ENCODE data around the gene SEC14L3.
A peak's percentile ranks its signal among the peaks of the same experiment; 100 is the strongest.
"Not testable (repeated sequence)": the region's sequence is repeated elsewhere in the genome, so short reads cannot be mapped to it uniquely, and the experiment has no call there.

SEC14L3 gene

DNA sequence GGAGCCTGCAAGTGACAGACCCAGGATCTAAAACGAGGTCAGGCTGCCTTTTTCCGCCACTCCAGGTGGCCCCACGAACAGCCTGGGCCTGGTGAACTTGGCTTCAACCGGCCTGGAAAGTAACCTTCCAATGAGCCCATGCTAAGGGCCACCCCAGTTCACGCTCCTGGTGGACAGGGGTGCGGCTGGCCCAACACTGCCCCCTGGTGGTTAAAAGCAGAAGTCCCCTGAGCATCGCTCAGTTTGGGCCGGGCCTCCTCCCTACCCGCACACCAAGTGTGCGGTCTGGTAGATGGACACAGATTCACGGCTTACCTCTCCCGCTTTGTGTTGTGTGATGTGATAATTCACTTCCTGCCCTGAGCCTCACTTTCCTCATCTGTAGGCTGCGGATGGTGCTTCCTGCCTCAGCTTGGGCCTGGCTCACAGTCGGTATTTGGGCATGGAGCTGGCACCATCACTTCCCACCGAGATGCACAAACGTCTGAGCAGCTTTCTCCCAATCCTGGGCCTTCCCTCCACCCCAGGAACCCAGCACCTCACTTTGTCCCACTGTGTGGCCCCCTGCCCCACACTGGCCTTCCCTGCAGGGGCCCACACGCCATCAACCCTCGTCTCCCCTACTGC lies 13.7 kb upstream of the SEC14L3 start:
- DNase-seq (ENCODE audit: low read depth) = peak; percentile 51

DNA sequence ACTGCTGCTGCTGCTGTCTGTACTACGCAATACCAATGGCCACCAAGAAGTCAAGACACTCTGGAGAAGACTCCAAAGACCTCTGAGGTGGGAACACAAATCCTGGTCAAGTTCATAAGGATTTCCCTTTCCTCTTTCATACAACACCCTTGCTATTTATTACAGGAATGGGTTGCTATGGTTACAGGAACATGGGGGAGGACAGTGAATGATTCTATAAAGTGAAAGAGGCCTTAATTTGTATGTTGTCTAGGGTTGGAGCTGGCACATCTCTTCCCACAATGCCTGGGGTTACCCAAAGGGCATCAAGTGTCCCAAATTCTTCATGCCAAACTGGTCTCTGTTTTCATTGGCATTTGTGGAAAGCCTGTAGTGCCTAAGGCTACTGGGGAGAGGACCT lies 11.4 kb upstream of the SEC14L3 start:
- no peak for DNase-seq (ENCODE audit: low read depth)

DNA sequence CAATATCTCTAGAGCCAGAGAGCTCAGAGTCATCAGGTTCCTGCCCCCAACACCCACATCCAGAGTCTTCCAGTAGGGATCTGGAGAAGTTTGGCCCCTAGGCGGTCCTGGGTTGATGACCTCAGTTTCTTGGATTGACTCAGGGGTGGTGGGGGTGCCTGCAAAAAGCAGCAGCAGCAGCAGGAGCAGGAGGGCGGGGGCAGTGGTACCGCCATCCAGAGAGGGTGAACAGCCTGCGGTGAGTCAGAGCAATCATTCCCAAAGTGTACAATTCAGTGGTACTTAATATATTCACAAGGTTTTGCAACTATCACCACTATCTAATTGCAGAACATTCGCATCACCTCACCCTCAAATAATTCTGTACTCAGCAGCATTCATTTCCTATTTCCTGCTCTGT lies 9.9 kb upstream of the SEC14L3 start:
- no peak for DNase-seq (ENCODE audit: low read depth)

DNA sequence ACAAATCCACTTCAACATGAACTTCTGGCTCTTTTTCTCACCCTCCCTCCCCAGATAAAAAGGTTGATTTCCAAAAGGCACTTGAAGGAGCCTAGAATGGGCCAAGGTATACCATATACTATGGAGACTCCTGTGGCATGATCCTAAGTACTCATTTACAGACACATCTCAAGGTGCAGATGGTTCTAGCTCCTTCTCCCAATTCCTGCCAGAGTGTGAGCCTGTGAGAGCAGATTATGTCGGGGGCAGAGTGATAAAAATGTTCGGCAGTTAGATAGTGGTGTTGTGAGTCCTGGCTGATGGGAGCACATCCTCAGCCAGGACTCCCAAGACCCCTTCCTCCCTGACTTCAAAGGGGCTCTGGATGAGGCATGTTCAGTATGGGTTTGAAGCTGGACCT lies 8.2 kb upstream of the SEC14L3 start:
- DNase-seq (ENCODE audit: low read depth) = no peak

DNA sequence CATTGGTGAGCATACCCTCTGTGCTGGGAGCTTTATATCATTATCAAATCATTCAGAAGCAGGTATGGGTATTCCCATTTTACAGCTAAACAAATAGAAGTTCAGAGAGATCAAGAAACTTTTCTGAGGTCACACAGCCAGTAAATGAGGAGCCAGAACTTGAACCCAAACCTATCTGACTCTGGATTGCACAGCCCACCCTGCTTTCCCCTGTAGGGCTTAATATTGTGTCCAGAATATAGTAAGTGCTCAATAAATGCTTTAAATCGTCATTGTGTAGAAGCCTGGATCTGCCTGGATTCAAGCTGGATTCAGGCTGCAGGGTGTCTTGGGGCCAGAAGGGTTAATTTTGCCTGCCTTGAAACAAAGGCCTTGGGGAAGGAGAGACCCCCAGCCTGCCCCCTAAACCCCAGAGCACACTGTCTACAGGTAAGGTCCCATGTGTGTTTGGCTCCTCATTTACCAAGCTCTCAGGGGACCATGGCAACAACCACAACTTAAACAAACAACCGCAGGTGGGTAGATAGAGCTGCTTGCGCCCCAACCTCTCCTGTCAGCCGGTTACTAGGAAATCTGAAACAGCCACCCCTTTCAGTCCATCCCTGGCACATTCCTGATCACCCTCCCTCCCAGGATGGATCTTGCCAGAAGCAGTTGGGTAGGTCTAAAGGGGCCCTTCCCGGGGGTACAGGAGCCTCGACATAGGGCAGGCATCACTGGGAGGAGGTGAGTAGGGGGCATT lies 3.0 kb upstream of the SEC14L3 start:
- DNase-seq (ENCODE audit: low read depth) = no peak

DNA sequence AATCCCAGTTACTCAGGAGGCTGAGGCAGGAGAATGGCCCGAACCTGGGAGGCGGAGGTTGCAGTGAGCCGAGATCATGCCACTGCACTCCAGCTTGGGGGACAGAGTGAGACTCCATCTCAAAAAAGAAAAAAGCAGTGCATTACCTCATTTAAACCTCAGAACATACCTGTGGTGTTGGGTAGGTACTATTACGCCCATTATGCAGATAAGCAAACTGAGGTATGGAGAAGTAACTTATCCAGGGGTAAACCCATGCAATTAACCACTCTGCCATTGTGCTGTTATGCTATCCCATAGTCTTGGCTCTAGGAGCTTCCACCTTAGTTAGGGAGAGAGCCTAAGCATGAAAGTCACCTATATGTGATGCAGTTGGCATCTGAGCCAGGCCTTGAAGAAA lies 2.3 kb upstream of the SEC14L3 start:
- no peak for DNase-seq (ENCODE audit: low read depth)

DNA sequence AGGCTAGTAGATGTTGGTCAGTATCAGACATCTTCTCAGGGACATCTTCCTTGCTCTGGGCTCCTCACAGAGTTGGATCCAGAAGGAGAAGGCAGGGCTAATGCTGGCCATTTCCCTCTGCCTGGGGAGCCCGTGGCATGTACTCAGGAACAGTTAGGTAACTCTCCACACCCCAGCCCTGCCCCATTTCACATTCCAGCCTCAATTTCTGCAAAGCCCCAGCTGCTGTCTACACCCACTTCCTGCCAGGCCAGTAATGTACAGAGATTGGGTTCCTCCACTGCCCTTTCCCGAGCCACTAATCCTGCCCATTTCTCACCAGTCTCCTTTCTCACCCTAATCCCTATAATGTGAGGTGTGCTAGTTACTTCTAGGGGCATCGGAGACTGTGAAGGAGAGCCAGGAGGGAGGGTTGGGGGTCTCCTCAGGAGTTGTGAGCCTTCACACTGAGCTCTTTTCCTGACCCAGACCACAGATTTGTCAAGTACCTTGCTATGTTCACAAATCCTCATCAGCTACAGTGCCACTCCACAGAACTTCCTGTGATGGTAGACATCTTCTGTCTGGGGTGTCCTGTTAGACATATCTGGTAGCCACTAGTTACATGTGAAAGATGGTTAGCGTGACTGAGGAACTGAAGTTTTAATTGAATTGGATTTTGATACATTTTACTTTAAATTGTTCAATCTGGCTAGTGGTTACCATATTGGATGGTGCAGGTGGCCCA lies 1.3 kb upstream of the SEC14L3 start:
- DNase-seq (ENCODE audit: low read depth) = no peak

DNA sequence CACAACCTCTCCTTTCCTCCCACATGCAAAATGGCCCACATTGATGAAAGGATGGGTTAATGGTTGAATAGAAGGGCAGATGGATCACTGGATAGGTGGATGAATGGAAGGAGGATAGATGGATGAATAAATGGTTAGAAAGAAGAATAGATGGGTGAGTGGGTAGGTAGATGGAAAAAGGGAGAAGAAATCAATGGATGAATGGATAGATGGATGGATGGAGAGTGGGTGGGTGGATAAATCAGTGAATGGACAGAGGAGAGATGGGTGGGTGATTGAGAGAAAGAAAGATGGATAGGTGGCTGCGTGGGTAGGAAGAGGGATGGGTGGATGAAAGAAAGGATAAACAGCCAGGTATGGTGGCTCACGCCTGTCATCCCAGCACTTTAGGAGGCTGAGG lies 1.2 kb downstream of the SEC14L3 start:
- no peak for DNase-seq (ENCODE audit: low read depth)

DNA sequence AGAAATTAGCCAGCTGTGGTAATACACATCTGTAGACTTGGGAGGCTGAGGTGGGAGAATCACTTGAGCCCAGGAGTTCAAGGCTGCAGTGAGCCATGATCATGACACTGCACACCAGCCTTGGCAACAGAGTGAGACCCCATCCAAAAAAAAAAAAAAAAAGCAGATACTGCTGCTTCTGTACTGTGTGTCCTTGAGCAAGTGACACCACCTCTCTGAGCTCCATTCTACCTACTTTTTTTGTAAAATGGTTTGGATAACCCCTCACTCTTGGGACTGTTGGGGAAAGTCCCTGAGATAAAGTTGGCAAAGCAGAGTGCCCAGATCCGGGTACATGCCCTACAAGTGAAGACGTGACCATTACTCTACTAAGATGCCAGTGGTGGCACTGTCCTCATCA lies 2.7 kb downstream of the SEC14L3 start:
- no peak for DNase-seq (ENCODE audit: low read depth)

DNA sequence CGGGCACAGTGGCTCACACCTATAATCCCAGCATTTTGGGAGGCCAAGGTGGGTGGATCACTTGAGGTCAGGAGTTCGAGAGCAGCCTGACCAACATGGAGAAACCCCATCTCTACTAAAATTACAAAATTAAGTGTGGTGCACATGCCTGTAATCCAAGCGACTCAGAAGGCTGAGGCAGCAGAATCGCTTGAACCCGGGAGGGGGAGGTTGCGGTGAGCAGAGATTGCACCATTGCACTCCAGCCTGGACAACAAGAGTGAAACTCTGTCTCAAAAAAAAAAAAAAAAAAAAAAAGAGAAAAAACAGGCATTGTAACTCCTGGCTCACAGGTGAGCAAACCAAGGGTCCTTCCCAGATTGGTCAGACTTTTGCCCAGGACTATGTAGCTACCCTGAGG lies 11.3 kb downstream of the SEC14L3 start:
- DNase-seq (ENCODE audit: low read depth) = not testable (repeated sequence)

DNA sequence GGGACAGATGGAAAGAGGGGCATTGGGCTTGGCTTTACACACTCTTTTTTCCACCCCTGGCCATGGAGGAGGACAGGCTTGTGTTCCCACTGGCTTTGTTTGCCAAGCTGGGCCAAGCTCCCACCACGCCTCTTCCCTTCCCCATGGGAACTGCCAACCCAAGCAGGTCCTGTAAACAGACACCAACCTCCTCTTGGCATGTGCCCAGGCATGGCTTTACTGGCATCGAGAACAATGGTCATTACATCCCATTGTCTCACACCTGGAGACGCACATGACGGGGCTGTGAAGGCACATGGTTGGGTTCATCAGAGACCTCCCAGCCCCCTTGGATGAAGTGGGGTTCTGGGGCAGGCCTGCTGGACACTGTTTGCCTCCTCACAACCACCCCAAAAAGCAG lies 11.7 kb downstream of the SEC14L3 start:
- DNase-seq (ENCODE audit: low read depth) = no peak

DNA sequence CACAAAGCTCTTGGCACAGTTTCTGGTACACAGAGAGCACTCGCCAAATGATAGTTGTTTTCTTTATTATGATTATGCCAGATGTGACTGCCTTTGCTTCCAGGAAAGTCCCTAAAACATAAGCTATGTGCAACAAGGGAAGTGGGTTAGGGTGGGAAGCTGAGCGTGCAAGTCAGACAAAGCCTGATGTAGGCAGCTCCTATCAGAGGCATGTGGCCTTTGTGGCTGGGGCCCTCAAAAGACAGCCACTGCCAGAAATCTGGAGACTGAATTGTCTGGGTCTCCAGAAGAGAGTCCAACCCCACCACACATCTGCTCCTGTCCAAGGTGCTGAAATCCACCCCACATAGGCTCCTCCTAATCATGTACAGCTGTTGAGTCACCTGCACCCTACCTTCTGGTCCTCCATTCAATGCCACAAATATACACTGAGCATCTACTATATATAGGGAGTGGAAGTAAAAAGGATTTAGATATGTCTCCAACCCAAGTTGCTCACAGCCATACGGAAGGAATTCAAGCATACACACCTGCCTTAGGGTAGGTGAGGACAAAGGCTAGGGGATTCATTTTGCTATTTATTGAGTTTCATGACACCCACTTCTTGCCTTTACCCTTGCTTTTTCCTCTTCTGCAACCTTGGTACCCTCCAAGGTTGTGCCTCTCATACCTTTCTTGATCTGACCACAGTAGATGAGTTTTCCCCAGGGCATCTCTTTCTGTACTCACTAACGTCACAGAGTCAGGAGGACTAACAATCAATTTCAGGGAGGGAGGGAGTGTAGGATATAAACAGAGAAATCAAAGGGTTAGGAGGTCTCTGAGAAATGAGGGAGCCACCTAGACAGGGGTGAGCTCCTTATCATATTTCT lies 12.4 kb downstream of the SEC14L3 start:
- no peak for DNase-seq (ENCODE audit: low read depth)

DNA sequence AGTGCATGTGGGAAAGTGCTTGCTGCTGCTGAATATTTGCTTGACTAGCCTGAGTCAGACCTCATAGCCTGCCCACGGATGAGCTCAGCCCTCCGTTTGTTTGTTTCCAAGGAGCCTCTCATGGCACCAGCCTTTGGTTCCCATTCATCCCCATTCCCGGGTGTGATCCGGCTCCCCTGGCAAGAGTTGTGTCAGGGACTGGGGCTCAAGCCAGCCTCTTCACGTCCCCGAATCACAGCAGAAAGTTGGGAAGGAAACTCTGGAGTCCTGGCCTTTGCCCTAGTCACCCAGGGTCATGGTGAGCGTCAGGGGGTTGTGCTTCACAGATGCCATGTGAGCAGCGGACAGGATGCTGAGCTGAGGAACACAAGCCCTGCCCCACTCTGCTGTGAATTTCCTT lies 13.8 kb downstream of the SEC14L3 start:
- no peak for DNase-seq (ENCODE audit: low read depth)

DNA sequence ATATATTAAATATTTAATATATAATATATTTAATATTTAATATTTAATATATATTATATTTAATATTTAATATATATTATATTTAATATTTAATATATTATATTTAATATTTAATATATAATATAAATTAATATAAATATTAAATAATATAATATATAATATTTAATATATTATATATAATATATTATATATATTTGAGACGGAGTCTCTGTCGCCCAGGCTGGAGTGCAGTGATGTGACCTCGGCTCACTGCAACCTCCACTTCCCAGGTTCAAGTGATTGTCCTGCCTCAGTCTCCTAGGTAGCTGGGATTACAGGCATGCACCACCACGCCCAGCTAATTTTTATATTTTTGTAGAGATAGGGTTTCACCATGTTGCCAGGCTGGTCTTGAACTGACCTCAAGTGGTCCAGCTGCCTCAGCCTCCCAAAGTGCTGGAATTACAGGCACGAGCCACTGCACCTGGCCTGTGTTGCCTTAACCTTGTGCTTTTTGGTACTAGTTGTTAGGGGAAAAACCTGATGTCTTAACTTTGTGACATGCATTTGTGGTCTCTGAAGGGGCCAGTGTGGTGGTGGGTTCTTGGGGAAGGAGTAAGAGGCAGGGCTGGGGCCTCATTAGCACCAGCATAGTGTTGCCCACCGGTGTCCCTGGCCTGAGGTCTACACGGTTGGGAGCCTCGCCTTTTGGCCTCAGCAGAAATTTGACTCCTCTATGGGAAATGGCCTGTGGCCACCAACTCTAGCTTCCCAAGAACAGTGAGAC lies 16.6 kb downstream of the SEC14L3 start:
- DNase-seq (ENCODE audit: low read depth) = no peak

DNA sequence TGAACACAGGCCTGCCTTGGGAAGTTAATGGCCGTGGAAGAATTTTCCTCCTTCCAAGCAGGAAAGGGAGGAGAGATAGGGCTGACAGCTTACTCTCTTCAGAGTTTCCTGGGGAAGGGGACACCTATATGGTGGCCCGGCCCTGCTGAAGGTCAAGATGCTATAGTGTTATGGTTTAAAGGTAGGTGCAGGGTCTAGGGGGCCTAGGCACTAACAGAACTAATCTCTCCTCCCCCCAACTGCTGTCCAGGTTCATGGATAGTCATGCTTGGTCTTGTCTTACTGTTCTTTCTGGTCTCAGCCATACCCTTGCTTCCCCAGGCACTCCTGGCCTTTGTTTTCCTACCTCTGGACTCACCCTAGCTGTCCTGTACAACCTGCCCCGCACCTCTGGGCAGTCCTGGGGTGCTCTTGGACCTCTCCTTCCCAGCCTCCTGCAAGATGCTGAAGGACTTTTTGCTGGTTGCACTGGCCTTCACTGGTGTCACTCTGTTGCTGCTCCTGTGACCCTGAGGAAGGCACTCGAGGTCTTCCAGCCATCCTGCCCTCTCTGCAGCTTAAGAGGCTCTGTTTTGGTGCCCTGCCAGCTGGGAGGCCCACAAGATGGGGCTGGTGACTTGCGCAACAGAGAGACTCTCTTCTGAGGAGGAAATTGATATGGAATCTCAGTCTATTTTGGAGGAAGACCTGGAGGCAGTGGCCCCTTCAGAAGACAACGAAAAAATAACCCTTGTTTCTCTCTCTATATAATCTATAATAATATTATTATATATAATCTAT lies 17.9 kb downstream of the SEC14L3 start:
- no peak for DNase-seq (ENCODE audit: low read depth)

DNA sequence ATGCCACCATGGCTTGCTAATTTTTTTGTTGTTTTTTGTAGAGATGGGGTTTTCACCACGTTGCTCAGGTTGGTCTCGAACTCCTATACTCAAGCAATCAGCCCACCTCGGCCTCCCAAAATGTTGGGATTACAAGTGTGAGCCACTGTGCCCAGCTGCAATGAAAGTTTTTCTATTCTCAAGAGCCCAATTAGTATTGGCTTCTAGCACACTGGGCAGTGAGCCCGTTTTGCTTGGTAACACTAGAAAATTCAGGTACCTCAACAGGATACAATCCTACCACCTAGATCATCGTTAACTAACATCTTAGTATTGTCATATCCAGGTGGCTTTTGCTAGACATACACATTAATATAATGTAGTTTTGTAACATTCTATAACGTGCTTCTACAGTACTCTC lies 19.0 kb downstream of the SEC14L3 start:
- DNase-seq (ENCODE audit: low read depth) = no peak

DNA sequence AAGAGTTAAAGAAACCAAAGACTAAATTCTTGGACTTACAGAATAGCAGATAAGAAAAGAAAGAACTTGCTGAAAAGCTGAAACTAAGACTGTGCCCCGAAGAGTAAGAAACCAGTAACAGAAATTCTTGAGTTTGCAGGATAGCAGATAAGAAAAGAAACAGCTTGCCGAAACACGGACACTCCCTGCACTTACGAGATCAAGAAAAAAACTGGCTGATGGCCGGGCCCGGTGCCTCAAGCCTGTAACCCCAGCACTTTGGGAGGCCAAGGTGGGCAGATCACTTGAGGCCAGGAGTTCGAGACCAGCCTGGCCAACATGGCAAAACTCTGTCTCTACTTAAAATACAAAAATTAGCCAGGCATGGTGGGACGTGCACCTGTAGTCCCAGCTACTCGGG lies 20.3 kb downstream of the SEC14L3 start:
- DNase-seq (ENCODE audit: low read depth) = not testable (repeated sequence)

DNA sequence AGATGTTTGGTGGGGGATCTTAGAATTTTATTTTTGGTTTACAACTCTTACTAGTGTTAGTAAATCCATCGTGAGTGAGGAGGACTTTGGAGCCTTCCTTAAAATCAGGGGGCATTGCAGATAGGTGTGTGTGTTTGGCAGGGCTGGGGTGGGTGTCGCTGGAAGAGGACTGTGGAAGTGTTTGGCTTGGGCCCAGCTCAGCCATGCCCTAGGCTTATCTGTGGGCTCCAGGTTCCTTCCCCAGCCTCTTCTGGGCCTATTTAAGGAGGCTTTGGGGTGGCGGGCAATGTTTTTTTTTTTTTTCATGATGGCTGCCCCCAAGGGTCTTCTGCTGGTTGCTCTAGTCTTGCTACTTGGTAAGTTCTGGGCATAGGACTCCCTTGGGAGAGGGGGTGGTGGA lies 24.2 kb downstream of the SEC14L3 start:
- no peak for DNase-seq (ENCODE audit: low read depth)

DNA sequence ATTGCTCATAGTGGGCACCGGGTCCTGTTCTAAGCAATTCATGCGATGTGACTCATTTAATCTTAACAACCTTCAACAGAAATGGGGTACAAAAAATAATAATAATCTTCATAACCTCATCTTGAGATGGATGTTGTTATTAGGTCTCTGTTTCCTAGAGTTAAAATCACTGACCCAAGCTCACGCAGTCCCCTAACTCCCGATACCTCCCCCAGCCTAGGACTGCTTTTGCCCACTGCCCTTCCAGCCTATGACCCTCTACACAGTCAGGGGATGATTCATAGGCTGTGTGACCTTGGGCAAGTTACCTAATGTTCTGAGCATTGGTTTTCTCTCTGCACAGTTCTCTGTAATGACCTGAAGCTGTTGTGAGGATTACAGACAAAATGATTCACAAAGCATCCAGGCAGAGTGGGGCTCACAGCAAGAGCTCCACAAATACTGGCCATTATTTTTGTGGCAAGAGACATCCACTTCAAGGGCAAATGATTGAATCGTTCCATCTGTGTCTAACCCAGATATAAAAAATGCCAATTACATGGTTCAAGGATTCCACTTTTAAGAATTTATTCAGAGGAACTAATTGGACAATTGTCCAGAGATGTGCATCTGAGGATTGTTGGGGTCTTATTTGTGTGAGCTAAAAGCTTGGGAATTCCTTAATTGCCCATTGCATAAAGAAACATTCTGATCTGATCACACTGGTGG lies 26.2 kb downstream of the SEC14L3 start:
- no peak for DNase-seq (ENCODE audit: low read depth)

Data from stimulated activated CD8-positive, alpha-beta memory T cell treated with anti-CD3 and anti-CD28 coated beads, Interleukin-7, amount 100 ng/mL, for 24 hours (primary cell).